K562 (cell line): ENCODE data around the gene PTPRC. TPM values are rescaled to one million over a fixed set of nuclear protein-coding genes. Genes with fewer than 3 reads are reported as not detected.

ENCODE experiments used
- ATAC-seq: fragments of 200-7000 bp; cut with Tn5 transposase; 3 replicates; pipeline ENCODE4 v1.9.1; 2020; ENCODE audit warnings: moderate library complexity
- BruUV-seq: library from RNA; stranded (reverse); fragments of 400-500 nt; replicated peaks from 2 replicates; lab custom pipeline; 2021; lab: Mats Ljungman, UMichigan
- CTCF ChIA-PET: fragments of 300-600 bp; formaldehyde crosslinking; extraction: SDS; loops from one replicate; lab custom pipeline; 2021; ENCODE audit warnings: low intra/inter-chr PET ratio; lab: Yijun Ruan, JAX
- POLR2A ChIA-PET: fragments of 300-600, 350-650 bp; sonication (Branson Sonifier 250); formaldehyde crosslinking; extraction: SDS; loops from one replicate; lab custom pipeline; 2021; ENCODE audit warnings: antibody characterized with exemption, inconsistent platforms; lab: Yijun Ruan, JAX
- DNase-seq, 4 experiments: peaks; one replicate each; pipeline versions ENCODE4 v3.0.0 to v3.0.0-alpha.2; 2011 to 2018; ENCODE audit warnings: low spot score in 3 of 4, mixed read lengths in 3 of 4; ENCODE audit errors: extremely low read depth in 1 of 4
- FAIRE-seq: peaks from 2 replicates; lab custom pipeline; 2011; peaks lifted over from hg19 to GRCh38; lab: Jason Lieb, UNC
- H2AFZ ChIP-seq: 2 replicates; pipeline ENCODE4 v1.6.0; 2011; ENCODE audit warnings: low read depth, low read length, control low read depth, inconsistent platforms
- H3K27ac ChIP-seq: fragments of 200-600 bp; 3 replicates; pipeline ENCODE4 v1.8.0; 2011; ENCODE audit warnings: low read depth, mild to moderate bottlenecking, control low read depth, inconsistent platforms, low read length, moderate library complexity, mixed read lengths; ENCODE audit errors: extremely low read depth
- H3K27me3 ChIP-seq, 2 experiments: fragments of 300-600 bp in 1 of 2; 2 replicates in 1 of 2; 3 replicates in 1 of 2; pipeline versions ENCODE4 v1.6.0 to v1.8.0; 2011; ENCODE audit warnings: inconsistent platforms in 2 of 2, low read length in 2 of 2, mild to moderate bottlenecking in 1 of 2, mixed read lengths in 1 of 2, moderate library complexity in 1 of 2; ENCODE audit not compliant: control insufficient read depth in 2 of 2, insufficient read depth in 2 of 2
- H3K36me3 ChIP-seq: fragments of 300-600 bp; 3 replicates; pipeline ENCODE4 v1.8.0; 2011; ENCODE audit warnings: mild to moderate bottlenecking, low read length, inconsistent platforms; ENCODE audit not compliant: control insufficient read depth, insufficient read depth
- H3K4me1 ChIP-seq, 2 experiments: fragments of 200-600 bp in 1 of 2; replicated peaks in 1 of 2; 2 replicates in 1 of 2; 3 replicates in 1 of 2; pipeline versions ENCODE4 v1.5.1 to v1.8.0; 2011; ENCODE audit warnings: inconsistent platforms in 2 of 2, low read length in 2 of 2, mild to moderate bottlenecking in 1 of 2, mixed read lengths in 1 of 2, moderate library complexity in 1 of 2; ENCODE audit not compliant: control insufficient read depth in 2 of 2, insufficient read depth in 2 of 2
- H3K4me2 ChIP-seq: 2 replicates; pipeline ENCODE4 v1.6.1; 2011; ENCODE audit warnings: low read length, control low read depth, inconsistent platforms, mixed read lengths; ENCODE audit not compliant: insufficient read depth
- H3K4me3 ChIP-seq: fragments of 200-600 bp; sonication (generic), shearing (Covaris generic); 2 replicates; pipeline ENCODE4 v1.5.1; 2016; ENCODE audit warnings: control low read depth, inconsistent platforms
- H3K79me2 ChIP-seq: fragments of 200-600 bp; 3 replicates; pipeline ENCODE4 v1.8.0; 2011; ENCODE audit warnings: low read length, inconsistent platforms; ENCODE audit not compliant: control insufficient read depth, insufficient read depth
- H3K9ac ChIP-seq, 2 experiments: 2 replicates each; pipeline versions ENCODE4 v1.6.0 to v1.6.1; 2011; ENCODE audit warnings: low read depth in 2 of 2, low read length in 2 of 2, control low read depth in 1 of 2, inconsistent platforms in 1 of 2, mild to moderate bottlenecking in 1 of 2, mixed read lengths in 1 of 2; ENCODE audit not compliant: insufficient read depth in 1 of 2
- H3K9me1 ChIP-seq: one replicate; pipeline ENCODE4 v1.6.0; 2011; ENCODE audit warnings: inconsistent platforms, mild to moderate bottlenecking, low read length, moderate library complexity; ENCODE audit not compliant: control insufficient read depth, insufficient read depth
- H3K9me3 ChIP-seq: replicated peaks from 2 replicates; pipeline ENCODE4 v1.5.1; 2011; ENCODE audit warnings: low read depth, low read length, inconsistent platforms; ENCODE audit not compliant: control insufficient read depth, insufficient read depth
- H4K20me1 ChIP-seq: replicated peaks from 2 replicates; pipeline ENCODE4 v1.6.1; 2011; ENCODE audit warnings: low read length, inconsistent platforms, mixed read lengths; ENCODE audit not compliant: control insufficient read depth, insufficient read depth
- ETS2 ChIP-seq: IDR thresholded peaks from 2 replicates; pipeline ENCODE4 v1.6.1; 2016; ENCODE audit warnings: borderline replicate concordance, missing genetic modification characterization, mild to moderate bottlenecking, moderate library complexity, missing compliant biosample characterization; ENCODE audit not compliant: poor library complexity, severe bottlenecking
- FOXK1 ChIP-seq: sonication (generic); formaldehyde crosslinking; IDR thresholded peaks from 2 replicates; pipeline ENCODE4 v1.8.0; 2022; ENCODE audit warnings: missing genetic modification reagents, mild to moderate bottlenecking, borderline replicate concordance
- FOXK2 ChIP-seq, 2 experiments: fragments of 450-650 bp; IDR thresholded peaks in 1 of 2; conservative IDR thresholded peaks in 1 of 2; 2 replicates each; pipeline ENCODE4 v1.6.1; 2016; ENCODE audit warnings: low read depth in 2 of 2, mild to moderate bottlenecking in 1 of 2
- HDAC8 ChIP-seq: fragments of 450-650 bp; IDR thresholded peaks from 2 replicates; pipeline ENCODE4 v1.6.1; 2016; ENCODE audit warnings: mild to moderate bottlenecking, missing genetic modification characterization, moderate library complexity, missing compliant biosample characterization
- KLF6 ChIP-seq: fragments of 250-450 bp; sonication (Bioruptor Pico); IDR thresholded peaks from 2 replicates; pipeline ENCODE4 v1.4.0; 2020; ENCODE audit warnings: mild to moderate bottlenecking, moderate library complexity, borderline replicate concordance
- MEF2A ChIP-seq: IDR thresholded peaks from 2 replicates; pipeline ENCODE4 v1.6.1; 2011; ENCODE audit warnings: low read depth, mild to moderate bottlenecking, low read length, moderate library complexity; ENCODE audit not compliant: control insufficient read depth
- MYC ChIP-seq, 2 experiments: fragments of 250-450 bp in 1 of 2; sonication (Bioruptor Pico) in 1 of 2; IDR thresholded peaks; 2 replicates each; pipeline versions ENCODE4 v1.5.1 to v1.6.1; 2012 to 2021; ENCODE audit warnings: low read depth in 2 of 2, borderline replicate concordance in 1 of 2, improper control_type of control experiment in 1 of 2, low read length in 1 of 2, mild to moderate bottlenecking in 1 of 2, moderate library complexity in 1 of 2
- ZNF212 ChIP-seq: fragments of 450-650 bp; formaldehyde crosslinking; IDR thresholded peaks from 2 replicates; pipeline ENCODE4 v1.4.0; 2020; ENCODE audit warnings: mild to moderate bottlenecking
- ZNF253 ChIP-seq: fragments of 250-450 bp; sonication (Bioruptor Pico); conservative IDR thresholded peaks from 2 replicates; pipeline ENCODE4 v1.6.1; 2021; ENCODE audit warnings: mild to moderate bottlenecking
- WGBS: fragments of 100-300 bp; shearing (Covaris generic); methylation state at CpG from one replicate; pipeline ENCODE4 v1.1.6; 2016; ENCODE audit warnings: low coverage, mixed read lengths; ENCODE audit not compliant: insufficient coverage; ENCODE audit errors: missing lambda C conversion rate; 5-methylcytosine and 5-hydroxymethylcytosine counted together
- in situ Hi-C: fragments of 300-500 bp; cut with MboI; formaldehyde crosslinking; loops from 4 replicates; pipeline ENCODE4 v1.15.0; 2018; ENCODE audit warnings: inconsistent platforms, mixed read lengths
- intact Hi-C: fragments of 100-400 bp; cut with micrococcal nuclease; formaldehyde crosslinking; loops from 2 replicates; pipeline ENCODE4 v1.14.2; 2022
- polyA plus RNA-seq, 8 experiments: library from polyadenylated mRNA; depleted of rRNA in 4 of 8; stranded (reverse) in 5 of 8; unstranded in 3 of 8; fragments of >200 nt; fragmentation: Nextera tagmentation in 2 of 8; fragmentation: Illumina TruSeq in 1 of 8; extraction: Ambion mirVana in 2 of 8; extraction: Trizol in 1 of 8; gene quantifications; 2 replicates each; pipeline versions ENCODE4 v1.2.1 to v1.2.3, GENCODE V29; 2011 to 2014; ENCODE audit warnings: inconsistent platforms in 1 of 8, missing spikeins in 1 of 8
- total RNA-seq, 7 experiments: library from RNA; depleted of rRNA in 6 of 7; stranded (reverse); fragments of >200 nt in 6 of 7; fragmentation: Illumina TruSeq in 2 of 7; extraction: Trizol in 2 of 7; gene quantifications; 2 replicates each; pipeline versions ENCODE4 v1.2.1 to v1.2.3, GENCODE V29; 2011 to 2021; ENCODE audit warnings: low replicate concordance in 1 of 7

PTPRC gene
- total and polyA plus RNA-seq, 9 of the 15 experiments (the other 6 are each of a cell fraction or from before 2014, with no cell fraction given): 7.1 to 107 (median 62.9) TPM

GRCh38 chr1:198607714-198608113 is 31.1 kb upstream of the PTPRC start (continued):
- TF ChIP-seq ZNF253 (CRISPR knock-in tag): no peak
- no peak for TF ChIP-seq MYC (IDR thresholded peaks at IDR 0.05; ENCODE audit: low read depth, low read length)
- TF ChIP-seq MYC (CRISPR knock-in tag; IDR thresholded peaks at IDR 0.05; ENCODE audit: borderline replicate concordance, low read depth): no peak
- no peak for TF ChIP-seq HDAC8 (tag)
- TF ChIP-seq FOXK2 (conservative IDR thresholded peaks at IDR 0.05 in 1 of 2, IDR thresholded peaks at IDR 0.05 in 1 of 2; ENCODE audit: low read depth in 2 of 2): no peak
- TF ChIP-seq ZNF212 (CRISPR knock-in tag): no peak
- no peak for TF ChIP-seq FOXK1 (CRISPR knock-in tag)
- no peak for TF ChIP-seq KLF6 (CRISPR knock-in tag)

DNA sequence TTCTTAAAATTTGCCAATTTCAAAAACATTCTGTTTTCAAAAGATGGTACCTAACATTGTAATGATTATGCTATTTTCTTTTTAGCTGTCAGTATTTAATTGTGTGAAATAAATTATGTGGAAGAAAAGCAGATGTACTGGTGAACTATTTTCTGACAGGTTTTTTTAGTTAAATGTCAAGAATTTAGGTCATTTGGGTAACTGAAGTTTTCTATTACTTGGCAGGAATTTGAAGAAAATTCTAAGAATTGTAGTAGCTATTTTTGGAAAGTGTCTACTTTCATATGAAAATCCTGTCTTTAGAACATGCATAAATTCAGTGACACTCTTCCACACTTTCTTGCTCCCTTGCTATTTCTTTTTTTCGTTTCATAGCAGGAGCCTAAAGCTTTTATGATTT is 28.5 kb upstream of the PTPRC start:
- Histone ChIP-seq H2AFZ (peak overlapping the region; percentile 84), H3K36me3 (no peaks in the 10 kb centered on the region), H3K4me2 (no peak overlapping the region), H3K9ac (peak overlapping the region in 1 of 2 experiments; percentile 23; a peak in 1 of 4 replicates), H3K27ac (peak overlapping the region; percentile 41; the same call in 2 of the 3 replicates), H4K20me1 (no peaks in the 10 kb centered on the region), H3K4me1 (peaks cover 3 to 16% of the 10 kb centered on the region in 2 experiments; a peak in 4 of 5 replicates), H3K9me3 (no peaks in the 10 kb centered on the region), H3K79me2 (no peaks in the 10 kb centered on the region), H3K4me3 (no peak overlapping the region), H3K9me1 (no peaks in the 10 kb centered on the region), H3K27me3 (no peaks in the 10 kb centered on the region)
- TF ChIP-seq ETS2 (no peak), MEF2A (peak; percentile 66; the same call in 1 of the 2 replicates)
- no peak for FAIRE-seq
- intact Hi-C loops (no loop called here), in situ Hi-C loops (no loop called here)
- no TSS peak for BruUV-seq
- ATAC-seq: no peak; the same call in 2 of the 3 replicates
- WGBS: 0% methylated on average over 1 of the region's 1 CpG
- no peak for DNase-seq
- CTCF ChIA-PET: no interaction called here
- POLR2A ChIA-PET: interaction anchor here (1.2 to 1.8 kb wide), 3 partner anchors 9 to 24 kb away, joined by 3 to 9 read pairs (median 3); no protein-coding TSS in a partner anchor
